HPDE6-E6E7 (cell line): ENCODE data around the gene DOCK4.

Experiments used
- DNase-seq: peaks from one replicate; pipeline ENCODE4 v3.0.0; 2011; ENCODE audit warnings: missing footprints; ENCODE audit errors: extremely low spot score

DOCK4 gene

DNA sequence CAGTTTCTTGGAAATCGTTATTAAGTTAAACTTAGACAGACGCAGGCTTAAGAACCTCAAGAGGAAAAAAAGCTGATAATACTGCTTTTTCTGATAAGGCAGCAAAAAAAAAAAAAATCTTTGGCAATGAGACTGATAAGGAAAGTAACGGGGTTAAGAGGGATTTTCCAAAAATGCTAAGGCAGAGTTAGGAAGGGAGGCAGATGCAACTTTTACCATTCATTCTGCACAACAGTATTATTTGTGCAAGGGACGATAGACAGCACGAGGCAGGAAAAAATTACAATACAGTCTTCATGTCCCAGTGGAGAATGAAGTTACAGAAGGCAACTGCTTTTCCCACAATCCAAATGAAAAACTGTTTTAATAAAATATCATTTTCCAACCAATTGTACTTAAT is 194.0 kb downstream of the DOCK4 start:
- DNase-seq = no peak

DNA sequence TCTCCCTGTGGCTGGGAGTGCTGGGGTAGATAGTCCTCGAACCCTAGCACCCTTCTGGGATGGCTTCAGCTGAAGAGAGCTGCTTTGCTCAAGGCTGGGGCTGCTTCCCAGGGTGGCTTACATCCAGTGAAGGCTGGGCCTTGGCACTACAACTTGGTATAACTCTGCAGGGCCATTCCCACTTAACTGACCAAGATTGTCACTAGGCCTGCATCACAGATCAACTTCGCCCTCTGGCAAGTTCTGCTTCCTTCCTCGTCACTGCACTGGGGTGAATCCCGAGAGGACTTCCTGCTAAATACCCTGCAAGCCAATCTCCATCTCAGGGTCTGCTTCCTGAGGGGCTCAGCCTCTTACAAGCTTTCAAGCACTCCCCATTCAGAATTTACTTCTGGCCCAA is 195.2 kb downstream of the DOCK4 start:
- DNase-seq = no peak

DNA sequence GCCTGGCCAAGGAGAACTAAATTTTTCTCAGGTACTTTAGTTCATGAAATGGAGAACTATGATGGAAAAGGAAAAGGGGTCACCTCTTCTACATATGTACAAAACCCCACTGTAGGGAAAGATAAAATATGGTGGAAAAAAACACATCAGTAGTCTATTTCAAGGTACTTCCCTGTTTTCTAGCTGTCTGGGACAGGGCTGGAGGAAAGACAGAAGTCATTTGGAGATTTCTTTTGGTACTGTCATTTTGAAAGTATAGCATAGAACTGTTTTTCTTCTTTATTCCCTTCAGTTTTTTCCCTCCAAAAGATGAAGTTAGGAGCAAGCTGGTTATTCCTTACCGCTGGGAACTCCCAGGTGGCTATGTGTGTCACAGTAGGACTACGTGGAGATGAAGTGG is 196.1 kb downstream of the DOCK4 start:
- no peak for DNase-seq

DNA sequence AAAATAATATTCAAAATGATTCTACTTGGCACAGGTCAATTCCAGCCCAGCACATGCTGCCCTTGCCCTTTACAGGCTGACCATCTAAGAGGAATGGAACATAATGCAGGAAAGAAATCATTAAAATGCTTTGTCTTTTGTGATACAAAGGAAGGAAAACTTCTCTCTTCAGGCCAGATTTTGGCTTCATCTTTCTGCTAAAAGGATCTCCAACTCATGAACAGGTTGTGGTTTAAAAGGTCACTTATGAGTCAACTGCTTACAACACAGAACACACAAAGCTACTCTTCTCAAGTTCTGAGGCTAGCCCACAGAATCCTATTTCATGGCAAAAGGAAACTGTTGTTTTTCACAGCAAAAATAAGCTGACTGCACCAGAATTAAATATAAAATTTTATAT is 197.1 kb downstream of the DOCK4 start:
- no peak for DNase-seq

DNA sequence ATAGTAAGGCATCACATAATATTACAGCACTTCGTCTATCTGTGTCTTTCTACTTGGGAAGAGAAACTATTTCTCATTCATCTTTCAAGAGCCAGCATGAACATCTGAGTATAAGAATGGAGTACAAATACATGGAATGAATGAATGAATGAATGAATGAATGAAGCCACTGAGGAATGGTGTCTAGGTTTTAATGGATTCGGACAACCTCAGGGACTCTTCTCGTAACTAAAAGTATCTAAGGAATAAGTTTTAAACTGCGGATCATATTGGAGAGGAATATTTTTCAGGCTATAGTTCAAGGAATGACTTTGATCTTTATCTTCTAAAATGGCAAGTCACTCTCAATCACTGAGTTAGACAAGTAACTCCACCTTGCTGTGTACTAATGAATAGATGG is 199.0 kb downstream of the DOCK4 start:
- DNase-seq = no peak

DNA sequence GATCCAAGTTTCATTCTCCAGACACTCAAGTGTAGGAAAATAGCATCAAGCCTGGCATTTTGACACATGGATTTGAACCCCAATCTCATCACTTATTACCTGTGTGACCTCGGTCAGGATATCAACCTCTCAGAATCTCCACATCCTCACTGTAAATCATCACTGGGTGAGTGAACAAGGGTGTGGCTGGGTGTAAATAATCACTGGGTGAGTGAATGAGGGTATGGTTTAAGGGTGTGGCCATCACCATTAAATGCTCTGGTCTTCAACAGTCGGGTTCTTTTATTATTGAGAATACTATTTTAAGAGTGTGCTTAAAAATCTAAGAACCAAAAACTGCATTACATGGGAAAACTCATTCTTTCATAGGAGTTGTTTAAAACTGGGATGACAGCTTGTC is 200.1 kb downstream of the DOCK4 start:
- no peak for DNase-seq

DNA sequence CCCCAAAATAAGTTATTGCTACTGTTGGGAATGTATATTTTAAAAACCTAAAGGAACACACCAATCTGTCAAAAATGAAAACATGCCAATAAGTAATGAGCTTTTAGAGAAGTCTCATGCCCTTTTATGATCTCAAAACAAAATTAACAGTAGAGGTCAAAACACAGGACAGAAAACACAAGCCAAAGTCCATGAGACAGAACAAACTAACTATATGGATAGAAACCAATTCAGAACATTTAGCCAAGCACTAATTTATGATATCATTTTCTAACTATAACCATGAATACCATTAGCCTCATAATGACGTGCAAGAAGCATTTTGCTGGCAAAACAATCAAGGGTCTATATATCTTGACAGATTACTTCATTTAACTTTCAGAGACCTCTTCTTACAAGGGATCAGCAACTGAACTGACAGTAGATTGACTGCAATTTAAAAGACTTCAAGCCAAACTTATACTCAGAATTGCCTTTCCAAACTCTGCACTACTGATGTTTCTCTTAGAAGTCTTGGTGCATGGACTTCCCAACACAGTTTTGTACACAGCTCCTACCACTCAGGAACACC is 200.9 kb downstream of the DOCK4 start:
- DNase-seq = no peak

DNA sequence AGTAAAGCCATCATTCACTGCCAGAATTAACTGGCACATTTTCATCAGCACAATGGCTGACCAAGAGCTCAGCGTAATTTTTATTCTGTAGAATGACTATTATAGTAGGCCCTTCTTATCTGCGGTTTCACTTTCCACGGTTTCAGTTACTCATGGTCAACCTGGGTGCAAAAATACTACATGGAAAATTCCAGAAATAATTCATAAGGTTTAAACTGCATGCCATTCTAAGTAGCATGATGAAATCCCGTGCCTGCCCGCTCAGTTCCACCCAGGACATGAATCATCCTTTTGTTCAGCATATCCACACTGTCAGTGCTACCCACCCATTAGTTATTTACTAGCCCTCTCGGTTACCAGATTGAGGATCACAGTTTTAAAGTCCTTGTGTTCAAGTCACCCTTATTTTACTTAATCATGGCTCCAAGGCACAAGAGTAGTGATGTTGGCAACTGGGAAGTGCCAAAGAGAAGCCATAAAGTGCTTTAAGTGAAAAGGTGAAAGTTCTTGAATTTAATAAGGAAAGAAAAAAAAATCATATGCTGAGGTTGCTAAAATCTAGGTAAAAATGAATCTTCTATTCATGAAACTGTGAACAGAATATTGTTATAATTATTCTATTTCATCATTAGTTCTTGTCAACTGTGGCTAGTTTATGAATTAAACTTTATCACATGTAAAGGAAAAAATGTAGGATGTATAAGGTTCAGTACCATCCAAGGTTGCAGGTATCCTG is 204.9 kb downstream of the DOCK4 start:
- peak; percentile 43 for DNase-seq

DNA sequence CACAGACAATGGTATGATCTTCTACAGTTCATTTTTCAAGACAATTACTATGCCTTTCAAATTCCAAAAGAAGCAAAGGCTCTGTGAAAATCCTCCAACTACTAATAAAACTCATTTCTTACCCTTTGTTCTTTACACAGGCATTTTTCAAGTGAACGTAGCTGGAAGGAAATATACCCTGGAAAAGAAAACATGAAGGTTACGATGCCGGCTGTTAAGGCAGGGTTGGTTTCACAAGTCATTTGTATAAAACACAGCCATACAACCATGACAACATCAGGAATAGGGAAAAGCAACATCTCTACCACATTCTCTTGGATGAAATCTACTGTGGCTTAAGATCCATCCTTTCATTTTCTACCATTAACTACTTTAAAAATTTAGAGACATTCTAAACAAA is 207.9 kb downstream of the DOCK4 start:
- DNase-seq = no peak

DNA sequence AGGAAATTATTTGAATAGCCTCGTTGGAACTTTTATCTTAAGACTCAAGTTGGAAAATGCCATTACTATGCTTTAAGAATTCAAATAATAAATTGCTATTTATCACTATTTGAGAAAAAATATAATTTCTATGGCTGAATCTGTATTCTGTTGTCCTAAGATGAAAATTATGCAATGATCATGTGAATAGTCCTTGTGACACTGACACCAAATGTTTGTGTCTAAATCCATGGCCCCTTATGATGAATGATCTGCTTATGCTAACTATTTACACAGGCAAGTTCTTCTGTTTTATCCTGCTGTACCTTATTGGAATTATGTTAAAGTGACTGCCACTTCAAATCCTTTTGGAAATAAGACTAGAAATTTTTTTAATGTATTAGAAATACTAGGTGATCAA is 208.7 kb downstream of the DOCK4 start:
- no peak for DNase-seq

DNA sequence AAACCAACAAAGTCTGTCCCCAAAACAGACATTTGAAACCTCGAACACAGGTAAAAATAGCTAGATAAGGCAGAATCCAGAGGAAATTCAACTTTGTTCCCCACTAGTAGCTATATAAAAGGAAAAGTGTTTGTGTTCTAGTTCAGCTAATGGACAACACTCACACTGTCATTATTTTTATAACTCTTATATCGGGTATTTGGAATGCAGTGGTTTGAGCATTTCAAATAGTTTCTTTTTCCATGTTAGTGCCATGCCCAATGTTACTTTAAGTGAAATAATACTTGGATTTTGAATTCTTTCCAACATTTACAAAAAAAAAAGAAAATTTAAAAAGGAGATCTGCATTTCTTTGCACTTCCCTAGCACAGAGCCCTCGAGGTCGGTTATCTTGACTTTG is 213.6 kb downstream of the DOCK4 start:
- no peak for DNase-seq

DNA sequence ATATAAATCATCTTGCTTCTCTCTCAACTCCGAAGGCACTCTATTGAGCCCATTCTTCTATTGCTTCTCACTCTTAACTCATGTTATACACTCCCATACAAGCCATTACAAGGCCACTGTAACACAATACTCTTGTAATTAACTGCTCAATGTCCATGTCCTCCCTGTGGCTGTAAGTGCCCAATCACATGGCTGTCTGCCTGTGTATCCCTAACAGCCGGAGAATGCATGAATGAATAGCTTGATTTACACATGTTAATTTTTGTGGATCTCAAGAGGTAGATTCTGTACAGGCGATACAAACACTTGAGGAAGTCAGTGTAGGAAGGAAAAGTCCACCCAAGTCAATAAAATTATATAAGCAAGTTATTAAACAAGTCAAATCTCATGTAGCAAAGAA is 215.6 kb downstream of the DOCK4 start:
- DNase-seq = no peak

DNA sequence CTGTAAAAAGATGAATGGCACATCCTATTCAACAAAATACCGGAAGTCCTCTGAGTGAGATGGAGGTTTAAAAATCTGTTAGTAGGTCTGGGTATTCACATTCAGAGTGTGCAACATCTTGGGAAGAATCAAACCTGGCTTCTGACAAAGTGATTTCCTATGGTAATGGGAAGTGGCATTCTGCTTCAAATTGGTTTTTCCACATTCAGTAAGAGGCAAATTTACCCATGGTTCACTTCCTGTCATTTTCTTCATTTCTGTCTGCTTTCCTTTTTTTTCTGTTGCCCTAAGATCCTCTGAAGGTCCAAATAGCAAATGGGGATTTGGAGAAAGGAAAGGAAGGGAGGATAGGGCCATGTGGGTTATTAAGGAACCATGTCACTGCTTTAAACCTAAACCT is 218.3 kb downstream of the DOCK4 start:
- no peak for DNase-seq

DNA sequence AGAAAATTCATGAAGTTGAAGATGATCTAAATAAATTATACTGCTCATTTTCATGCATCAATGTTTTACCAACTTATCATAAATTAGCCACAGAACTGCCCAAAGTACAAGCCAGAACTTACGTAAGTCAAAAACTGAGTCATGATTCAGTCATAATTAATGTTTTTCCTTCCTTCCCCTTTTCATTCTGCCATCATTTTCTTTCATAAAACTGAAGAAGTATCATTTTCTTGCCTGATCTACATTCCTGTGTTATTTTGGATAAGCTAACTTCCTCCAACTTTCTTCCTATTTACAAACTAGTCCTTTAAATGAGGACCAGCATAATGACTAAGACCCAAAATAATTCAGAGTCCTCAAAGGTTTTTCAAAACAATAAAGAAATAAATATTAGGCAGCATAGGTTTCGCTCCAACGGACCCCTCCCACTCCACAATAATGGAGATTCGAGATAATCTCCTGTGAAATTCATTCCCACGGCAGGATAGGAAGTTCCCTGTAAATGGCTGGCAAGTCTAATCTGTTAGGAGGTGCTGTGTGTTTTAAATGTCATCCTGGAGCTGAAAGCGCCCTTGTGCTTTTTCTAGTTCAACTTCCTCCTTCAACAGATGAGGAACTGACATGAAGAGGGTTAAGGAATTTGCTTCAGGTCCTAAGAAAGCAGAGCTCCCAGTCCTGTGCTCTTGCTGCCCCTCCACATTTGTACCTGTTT is 218.9 kb downstream of the DOCK4 start:
- peak; percentile 19 for DNase-seq

DNA sequence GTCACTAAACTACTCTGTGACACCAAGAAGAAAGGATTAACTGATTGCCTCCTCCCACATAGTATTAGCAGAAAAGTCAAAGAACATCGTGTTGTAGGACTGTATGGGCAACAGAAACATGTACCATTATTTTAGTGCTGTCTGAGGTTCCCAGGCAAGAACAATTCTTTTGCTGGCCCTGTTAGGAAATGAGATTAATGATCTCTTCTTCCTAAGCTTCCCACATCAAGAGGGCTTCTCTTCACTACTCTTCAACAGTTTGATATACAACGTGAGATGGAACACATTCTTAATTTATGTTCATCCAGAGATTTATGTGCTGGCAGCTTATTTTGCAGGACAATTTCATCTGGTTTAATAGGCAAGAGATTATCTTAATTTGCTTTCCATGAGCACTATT is 219.6 kb downstream of the DOCK4 start:
- DNase-seq = no peak

DNA sequence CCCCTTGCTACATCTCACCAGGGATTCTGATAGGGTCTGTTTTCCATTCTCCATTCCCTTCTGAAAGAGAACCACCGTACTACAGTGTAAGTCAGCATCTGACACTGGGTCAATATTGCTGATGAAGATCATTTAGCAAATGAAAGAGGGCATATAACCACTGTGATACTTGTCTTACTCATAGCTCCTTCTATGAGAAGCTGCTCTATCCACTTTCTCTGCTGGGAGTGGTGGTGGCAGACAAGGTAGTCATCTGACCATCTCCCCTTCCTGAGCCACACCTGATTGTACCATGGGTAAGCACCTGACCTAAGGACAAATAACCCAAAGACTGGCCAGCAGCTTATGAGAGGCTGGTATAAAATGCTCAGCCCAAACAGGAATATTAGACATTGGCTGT is 220.4 kb downstream of the DOCK4 start:
- no peak for DNase-seq

DNA sequence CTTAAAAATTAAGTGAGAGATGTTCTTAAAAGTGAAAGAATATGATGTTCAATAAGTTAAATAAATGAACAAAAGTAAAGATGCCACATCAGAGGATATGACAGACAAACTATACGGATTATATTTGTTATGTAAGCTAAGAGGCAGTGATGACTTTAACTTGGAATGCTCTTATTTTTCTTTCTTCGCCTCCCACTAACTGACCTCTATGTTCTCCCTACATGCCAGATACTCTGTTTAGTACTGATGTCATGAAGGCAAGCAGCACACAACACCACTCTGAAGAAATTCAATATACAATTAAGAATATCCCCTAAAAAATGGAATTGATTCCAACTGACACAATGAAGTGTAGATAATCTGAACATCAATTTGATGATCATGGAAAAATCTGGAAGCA is 223.4 kb downstream of the DOCK4 start:
- no peak for DNase-seq

DNA sequence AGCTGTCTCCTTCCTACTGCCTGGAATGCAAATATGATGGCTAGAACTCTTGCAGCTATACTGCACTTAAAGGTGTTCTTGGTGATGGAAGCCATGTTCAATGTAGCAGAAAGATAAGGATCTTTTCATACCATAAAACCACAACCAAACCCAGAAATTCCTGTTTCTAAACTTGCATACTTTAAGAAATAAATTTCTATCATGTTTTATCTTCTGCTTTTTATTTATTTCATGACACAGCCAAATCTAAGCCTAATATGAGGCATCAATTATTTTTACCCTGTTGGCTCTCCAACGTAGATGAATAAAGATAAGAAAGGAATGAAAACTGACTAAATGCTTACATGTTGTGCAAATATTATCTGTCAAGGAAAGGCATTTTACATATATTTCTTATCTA is 224.1 kb downstream of the DOCK4 start:
- DNase-seq = no peak

DNA sequence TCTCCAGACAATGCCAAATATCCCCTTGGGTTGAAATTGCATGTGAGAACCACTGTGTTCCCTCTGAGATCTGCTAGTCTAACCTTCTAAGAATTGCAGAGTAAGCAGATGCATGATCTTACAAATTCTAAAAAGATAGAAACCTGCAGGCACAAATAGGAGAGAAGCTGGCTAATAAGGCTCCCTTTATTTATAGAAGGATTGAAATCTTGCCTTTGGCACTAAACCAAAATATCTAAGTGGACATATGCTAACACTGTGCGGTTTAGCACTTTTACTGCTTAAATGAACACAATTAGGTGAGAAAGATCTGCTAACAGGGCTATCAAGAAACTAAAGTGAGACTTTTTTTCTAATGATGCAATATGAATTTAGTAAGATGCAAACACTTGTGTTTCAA is 225.5 kb downstream of the DOCK4 start:
- DNase-seq = no peak

DNA sequence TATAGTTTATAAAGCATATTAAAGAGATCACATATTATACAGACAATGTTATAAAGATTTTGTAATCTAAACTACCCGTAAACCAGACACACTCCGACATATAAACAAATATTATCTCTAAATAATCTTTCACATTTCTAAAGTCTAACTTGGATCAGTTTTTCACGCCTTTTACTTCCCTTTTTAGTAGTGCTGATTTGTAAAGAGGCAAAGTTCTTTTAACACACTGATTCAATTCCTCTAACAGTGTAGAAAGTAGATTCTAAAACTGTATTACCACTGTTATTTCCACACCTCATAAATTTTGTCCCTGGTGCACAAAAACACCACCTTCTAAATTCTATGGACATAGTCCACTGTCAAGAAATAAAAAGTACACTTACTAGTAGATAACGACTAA is 230.9 kb downstream of the DOCK4 start:
- DNase-seq = no peak

DNA sequence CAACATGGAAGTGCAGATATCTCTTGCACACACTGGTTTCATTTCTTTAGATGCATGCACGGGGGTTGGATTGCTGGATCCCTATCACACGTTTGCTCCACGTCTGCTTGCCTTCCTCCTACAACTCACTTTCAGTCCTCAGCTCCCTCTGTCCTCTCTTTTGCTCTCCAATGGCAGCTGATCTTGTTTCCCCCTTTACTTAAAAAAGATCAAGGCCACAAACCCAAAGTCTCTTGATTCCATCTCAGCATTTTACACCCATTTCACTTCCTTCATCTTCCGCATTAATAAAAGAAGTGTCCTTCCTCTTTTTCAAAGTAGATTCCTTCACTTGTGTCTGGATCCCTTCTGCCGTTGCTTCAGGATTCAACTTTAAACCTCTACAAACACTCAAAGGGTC is 245.2 kb downstream of the DOCK4 start:
- no peak for DNase-seq

DNA sequence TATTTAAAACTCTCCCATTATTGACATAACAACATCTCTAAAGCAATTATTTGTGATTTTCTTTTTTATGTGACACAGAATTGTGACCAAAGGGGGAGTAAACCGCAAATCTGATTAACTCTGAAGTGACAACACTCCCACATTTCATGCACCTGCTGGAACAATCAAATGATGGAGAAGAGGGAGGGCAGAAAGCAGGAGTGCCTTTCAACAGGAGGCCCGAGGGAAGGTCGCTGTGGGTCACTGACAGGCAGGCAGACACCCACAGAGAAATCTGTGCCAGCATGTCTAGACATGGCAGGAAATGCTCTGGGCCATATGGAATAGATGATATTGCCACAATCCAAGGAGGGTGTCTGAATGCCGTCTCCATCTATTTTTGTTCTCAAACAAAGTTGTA is 247.3 kb downstream of the DOCK4 start:
- DNase-seq = peak; percentile 8

DNA sequence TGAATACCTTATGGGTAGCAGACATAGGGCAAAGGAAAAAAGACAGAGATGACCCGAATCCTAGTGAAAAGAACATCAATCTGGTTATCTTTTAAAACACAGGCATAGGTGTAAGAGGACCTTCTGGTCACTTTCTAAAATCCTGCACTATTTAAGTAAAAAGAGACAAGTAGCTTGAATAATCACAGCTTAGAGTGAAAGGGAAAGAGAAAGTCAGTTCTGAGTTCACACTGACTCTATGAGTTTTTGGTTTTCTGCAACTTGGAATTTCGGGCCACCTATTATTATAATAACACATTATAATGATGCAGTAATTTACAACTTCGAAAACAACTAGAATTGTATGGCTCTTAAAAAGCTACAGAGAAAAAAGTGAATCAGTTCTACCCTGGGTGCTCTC is 247.8 kb downstream of the DOCK4 start:
- no peak for DNase-seq
